ENCODE measurements around the gene MBLAC2. TPM values are rescaled to one million over a fixed set of nuclear protein-coding genes. Genes with fewer than 3 reads are reported as not detected.

The MBLAC2 gene
- total RNA-seq, 2 experiments from 2014 or later = 9.1 to 16.3 TPM

GRCh38 chr5:90461288-90461687 is 13.3 kb downstream of the MBLAC2 start:
- intact Hi-C loops (cut with micrococcal nuclease; ENCODE audit: unreplicated experiment) = no loop called here
- H4K20me1 ChIP-seq (ENCODE audit: insufficient read depth, low read length) = peaks cover 5% of the 10 kb centered on the region; the same call in 1 of the 2 replicates
- ChIA-PET CTCF (ENCODE audit: unreplicated experiment) (no interaction called here), POLR2A (interaction anchor here (1.0 to 3.4 kb wide), 4 partner anchors 9 to 13 kb away, joined by 3 to 24 read pairs (median 6); partner anchors contain the start of genes MBLAC2 and POLR3G)
- no peaks in the 10 kb centered on the region for H3K9me3 ChIP-seq (ENCODE audit: low read length)
- no peak overlapping the region for H2AFZ ChIP-seq (ENCODE audit: low read length)
- BruUV-seq (replicated peaks) = no TSS peak
- H3K4me1 ChIP-seq (ENCODE audit: insufficient read depth, low read length, poor library complexity, severe bottlenecking) = no peaks in the 10 kb centered on the region
- H3K9me2 ChIP-seq (ENCODE audit: insufficient read depth, low read length) = no peaks in the 10 kb centered on the region
- no peak for DNase-seq (ENCODE audit: low spot score)
- H3K27ac ChIP-seq (ENCODE audit: low read depth, low read length, poor library complexity, severe bottlenecking) = no peak overlapping the region
- TF ChIP-seq CTCF (conservative IDR thresholded peaks at IDR 0.05; ENCODE audit: low read length) (no peak), EZH2phosphoT487 (IDR thresholded peaks at IDR 0.05; ENCODE audit: borderline replicate concordance, low read depth, low read length) (no peak)
- H3K4me3 ChIP-seq (ENCODE audit: low read depth, low read length, poor library complexity, severe bottlenecking) = no peak overlapping the region
- peaks cover 11% of the 10 kb centered on the region; the same call in 1 of the 2 replicates for H3K36me3 ChIP-seq (ENCODE audit: insufficient read depth, low read length)
- no peak overlapping the region for H3K4me2 ChIP-seq (ENCODE audit: low read length)
- no peaks in the 10 kb centered on the region for H3K79me2 ChIP-seq (ENCODE audit: insufficient read depth, low read depth, low read length)

- H3K4me1 ChIP-seq (ENCODE audit: insufficient read depth, low read length, poor library complexity, severe bottlenecking) = no peaks in the 10 kb centered on the region
- H2AFZ ChIP-seq (ENCODE audit: low read length) = no peak overlapping the region
- no peaks in the 10 kb centered on the region for H3K9me2 ChIP-seq (ENCODE audit: insufficient read depth, low read length)
- H3K27ac ChIP-seq (ENCODE audit: low read depth, low read length, poor library complexity, severe bottlenecking) = no peak overlapping the region
- intact Hi-C loops (cut with micrococcal nuclease; ENCODE audit: unreplicated experiment) = no loop called here
- H3K4me3 ChIP-seq (ENCODE audit: low read depth, low read length, poor library complexity, severe bottlenecking) = no peak overlapping the region
- H3K36me3 ChIP-seq (ENCODE audit: insufficient read depth, low read length) = no peaks in the 10 kb centered on the region
- ChIA-PET CTCF (ENCODE audit: unreplicated experiment) (no interaction called here), POLR2A (interaction anchor here (0.6 kb wide), 1 partner anchor 431 kb away, joined by 4 read pairs; no protein-coding TSS in a partner anchor)
- no peak for DNase-seq (ENCODE audit: low spot score)
- no peaks in the 10 kb centered on the region for H3K79me2 ChIP-seq (ENCODE audit: insufficient read depth, low read depth, low read length)
- no peaks in the 10 kb centered on the region for H4K20me1 ChIP-seq (ENCODE audit: insufficient read depth, low read length)
- TF ChIP-seq EZH2phosphoT487 (IDR thresholded peaks at IDR 0.05; ENCODE audit: borderline replicate concordance, low read depth, low read length) (no peak), CTCF (conservative IDR thresholded peaks at IDR 0.05; ENCODE audit: low read length) (no peak)
- no peaks in the 10 kb centered on the region for H3K9me3 ChIP-seq (ENCODE audit: low read length)
- BruUV-seq (replicated peaks) = no TSS peak
- H3K4me2 ChIP-seq (ENCODE audit: low read length) = no peak overlapping the region
These were observed 27.6 kb downstream of the MBLAC2 start for GRCh38 chr5:90446961-90447360.

- H2AFZ ChIP-seq (ENCODE audit: low read length) = peak overlapping the region; percentile 75; the same call in 1 of the 2 replicates
- no TSS peak for BruUV-seq (replicated peaks)
- DNase-seq (ENCODE audit: low spot score) = no peak
- intact Hi-C loops (cut with micrococcal nuclease; ENCODE audit: unreplicated experiment) = loop anchor here (1.0 kb wide), 1 partner anchor 343 kb away; no protein-coding TSS in a partner anchor
- POLR2A ChIA-PET = interaction anchor here (0.7 to 2.3 kb wide), 4 partner anchors 29 to 341 kb away, joined by 3 to 6 read pairs (median 4); partner anchors contain the start of genes MBLAC2 and POLR3G
- H3K36me3 ChIP-seq (ENCODE audit: insufficient read depth, low read length) = no peaks in the 10 kb centered on the region
- H3K9me2 ChIP-seq (ENCODE audit: insufficient read depth, low read length) = no peaks in the 10 kb centered on the region
- CTCF ChIA-PET (ENCODE audit: unreplicated experiment) = no interaction called here
- H3K79me2 ChIP-seq (ENCODE audit: insufficient read depth, low read depth, low read length) = no peaks in the 10 kb centered on the region
- no peaks in the 10 kb centered on the region for H3K4me1 ChIP-seq (ENCODE audit: insufficient read depth, low read length, poor library complexity, severe bottlenecking)
- H3K4me3 ChIP-seq (ENCODE audit: low read depth, low read length, poor library complexity, severe bottlenecking) = no peak overlapping the region
- no peaks in the 10 kb centered on the region for H4K20me1 ChIP-seq (ENCODE audit: insufficient read depth, low read length)
- H3K4me2 ChIP-seq (ENCODE audit: low read length) = no peak overlapping the region; the same call in 1 of the 2 replicates
- H3K9me3 ChIP-seq (ENCODE audit: low read length) = no peaks in the 10 kb centered on the region
- TF ChIP-seq CTCF (conservative IDR thresholded peaks at IDR 0.05; ENCODE audit: low read length) (no peak), EZH2phosphoT487 (IDR thresholded peaks at IDR 0.05; ENCODE audit: borderline replicate concordance, low read depth, low read length) (no peak)
- H3K27ac ChIP-seq (ENCODE audit: low read depth, low read length, poor library complexity, severe bottlenecking) = no peak overlapping the region
These were observed 33.9 kb downstream of the MBLAC2 start for GRCh38 chr5:90440644-90441043.

All from OCI-LY7 (cell line).